Astrocyte (in vitro differentiated cells and primary cell): ENCODE data around the gene UNC5CL.

Experiments used
- EZH2 ChIP-seq: IDR thresholded peaks from 2 replicates; pipeline ENCODE4 v1.6.1; 2012; ENCODE audit warnings: mild to moderate bottlenecking, low read length, inconsistent platforms; ENCODE audit not compliant: insufficient read depth
- TF ChIP-seq, protein P1 (sequence below): IDR thresholded peaks from 2 replicates; pipeline ENCODE4 v1.5.1; 2011; ENCODE audit warnings: low read depth, mild to moderate bottlenecking, inconsistent platforms, low read length, moderate library complexity; ENCODE audit not compliant: insufficient read depth

DNA sequence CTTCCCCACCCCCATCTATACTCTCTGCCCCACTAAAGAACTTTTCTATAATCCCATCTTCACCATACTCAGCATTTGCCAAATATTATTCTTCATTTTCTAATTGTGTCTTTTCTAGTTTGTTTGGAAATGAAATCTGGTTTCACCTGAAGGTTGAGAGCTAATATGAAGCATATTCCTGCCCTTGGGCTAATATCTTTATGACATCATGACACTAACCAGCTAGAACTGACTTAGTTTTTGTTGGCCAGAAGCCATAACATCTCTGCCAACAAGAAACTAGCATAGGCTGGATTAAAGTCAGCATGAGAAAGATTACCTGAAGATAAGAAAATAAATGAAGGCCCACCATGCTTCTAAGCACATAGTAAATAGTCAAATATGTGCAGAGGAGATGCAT, 16.7 kb downstream of the UNC5CL start:
- TF ChIP-seq EZH2: no peak
- TF ChIP-seq, protein P1, sequence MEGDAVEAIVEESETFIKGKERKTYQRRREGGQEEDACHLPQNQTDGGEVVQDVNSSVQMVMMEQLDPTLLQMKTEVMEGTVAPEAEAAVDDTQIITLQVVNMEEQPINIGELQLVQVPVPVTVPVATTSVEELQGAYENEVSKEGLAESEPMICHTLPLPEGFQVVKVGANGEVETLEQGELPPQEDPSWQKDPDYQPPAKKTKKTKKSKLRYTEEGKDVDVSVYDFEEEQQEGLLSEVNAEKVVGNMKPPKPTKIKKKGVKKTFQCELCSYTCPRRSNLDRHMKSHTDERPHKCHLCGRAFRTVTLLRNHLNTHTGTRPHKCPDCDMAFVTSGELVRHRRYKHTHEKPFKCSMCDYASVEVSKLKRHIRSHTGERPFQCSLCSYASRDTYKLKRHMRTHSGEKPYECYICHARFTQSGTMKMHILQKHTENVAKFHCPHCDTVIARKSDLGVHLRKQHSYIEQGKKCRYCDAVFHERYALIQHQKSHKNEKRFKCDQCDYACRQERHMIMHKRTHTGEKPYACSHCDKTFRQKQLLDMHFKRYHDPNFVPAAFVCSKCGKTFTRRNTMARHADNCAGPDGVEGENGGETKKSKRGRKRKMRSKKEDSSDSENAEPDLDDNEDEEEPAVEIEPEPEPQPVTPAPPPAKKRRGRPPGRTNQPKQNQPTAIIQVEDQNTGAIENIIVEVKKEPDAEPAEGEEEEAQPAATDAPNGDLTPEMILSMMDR: no peak
